ENCODE data around the gene PPCS. TPM values are rescaled to one million over a fixed set of nuclear protein-coding genes. Genes with fewer than 3 reads are reported as not detected.

PPCS gene
- 105 TPM for polyA plus RNA-seq
- long read RNA-seq, donor 1, transcript PPCS-201 (3 exons, 984 nt) = major isoform, 25 of 51 reads
- long read RNA-seq, donor 1, transcript PPCS-203 (3 exons, 1,431 nt) = minor isoform, 21 of 51 reads
- long read RNA-seq, donor 1, partial matches to known transcripts = 0 of 51 reads
- long read RNA-seq, donor 1, other reads (novel, unspliced or antisense) = 0 of 51 reads
- long read RNA-seq, donor 2, transcript PPCS-203 (3 exons, 1,431 nt) = minor isoform, 39 of 134 reads
- long read RNA-seq, donor 2, transcript PPCS-201 (3 exons, 984 nt) = major isoform, 45 of 134 reads
- long read RNA-seq, donor 2, partial matches to known transcripts = 42 of 134 reads
- long read RNA-seq, donor 2, other reads (novel, unspliced or antisense) = 0 of 134 reads
- long read RNA-seq, donor 3 = 0 reads
- long read RNA-seq, donor 4, transcript PPCS-201 (3 exons, 984 nt) = major isoform, 6 of 10 reads
- long read RNA-seq, donor 4, partial matches to known transcripts = 0 of 10 reads
- long read RNA-seq, donor 4, other reads (novel, unspliced or antisense) = 0 of 10 reads
- long read RNA-seq, donor 5, transcript PPCS-203 (3 exons, 1,431 nt) = major isoform, 18 of 42 reads
- long read RNA-seq, donor 5, transcript PPCS-201 (3 exons, 984 nt) = major isoform, 18 of 42 reads
- long read RNA-seq, donor 5, partial matches to known transcripts = 0 of 42 reads
- long read RNA-seq, donor 5, other reads (novel, unspliced or antisense) = 0 of 42 reads
- long read RNA-seq, donor 6, transcript PPCS-203 (3 exons, 1,431 nt) = major isoform, 30 of 64 reads
- long read RNA-seq, donor 6, transcript PPCS-201 (3 exons, 984 nt) = major isoform, 30 of 64 reads
- long read RNA-seq, donor 6, partial matches to known transcripts = 0 of 64 reads
- long read RNA-seq, donor 6, other reads (novel, unspliced or antisense) = 0 of 64 reads
- long read RNA-seq, donor 7, transcript PPCS-203 (3 exons, 1,431 nt) = major isoform, 19 of 36 reads
- long read RNA-seq, donor 7, transcript PPCS-201 (3 exons, 984 nt) = minor isoform, 13 of 36 reads
- long read RNA-seq, donor 7, partial matches to known transcripts = 0 of 36 reads
- long read RNA-seq, donor 7, other reads (novel, unspliced or antisense) = 0 of 36 reads
- long read RNA-seq, donor 8, transcript PPCS-203 (3 exons, 1,431 nt) = minor isoform, 30 of 84 reads
- long read RNA-seq, donor 8, transcript PPCS-201 (3 exons, 984 nt) = major isoform, 46 of 84 reads
- long read RNA-seq, donor 8, transcript PPCS-207 (2 exons, 1,617 nt) = minor isoform, 5 of 84 reads
- long read RNA-seq, donor 8, partial matches to known transcripts = 0 of 84 reads
- long read RNA-seq, donor 8, other reads (novel, unspliced or antisense) = 0 of 84 reads
- long read RNA-seq, donor 9, transcript PPCS-203 (3 exons, 1,431 nt) = minor isoform, 30 of 87 reads
- long read RNA-seq, donor 9, transcript PPCS-201 (3 exons, 984 nt) = major isoform, 45 of 87 reads
- long read RNA-seq, donor 9, transcript PPCS-207 (2 exons, 1,617 nt) = minor isoform, 5 of 87 reads
- long read RNA-seq, donor 9, partial matches to known transcripts = 0 of 87 reads
- long read RNA-seq, donor 9, other reads (novel, unspliced or antisense) = 0 of 87 reads
- long read RNA-seq, donor 10, transcript PPCS-201 (3 exons, 984 nt) = major isoform, 59 of 97 reads
- long read RNA-seq, donor 10, transcript PPCS-203 (3 exons, 1,431 nt) = minor isoform, 30 of 97 reads
- long read RNA-seq, donor 10, transcript PPCS-207 (2 exons, 1,617 nt) = minor isoform, 6 of 97 reads
- long read RNA-seq, donor 10, partial matches to known transcripts = 0 of 97 reads
- long read RNA-seq, donor 10, other reads (novel, unspliced or antisense) = 0 of 97 reads
- long read RNA-seq, donor 11, transcript PPCS-201 (3 exons, 984 nt) = major isoform, 29 of 53 reads
- long read RNA-seq, donor 11, transcript PPCS-207 (2 exons, 1,617 nt) = minor isoform, 6 of 53 reads
- long read RNA-seq, donor 11, transcript PPCS-203 (3 exons, 1,431 nt) = minor isoform, 16 of 53 reads
- long read RNA-seq, donor 11, partial matches to known transcripts = 0 of 53 reads
- long read RNA-seq, donor 11, other reads (novel, unspliced or antisense) = 0 of 53 reads

DNA sequence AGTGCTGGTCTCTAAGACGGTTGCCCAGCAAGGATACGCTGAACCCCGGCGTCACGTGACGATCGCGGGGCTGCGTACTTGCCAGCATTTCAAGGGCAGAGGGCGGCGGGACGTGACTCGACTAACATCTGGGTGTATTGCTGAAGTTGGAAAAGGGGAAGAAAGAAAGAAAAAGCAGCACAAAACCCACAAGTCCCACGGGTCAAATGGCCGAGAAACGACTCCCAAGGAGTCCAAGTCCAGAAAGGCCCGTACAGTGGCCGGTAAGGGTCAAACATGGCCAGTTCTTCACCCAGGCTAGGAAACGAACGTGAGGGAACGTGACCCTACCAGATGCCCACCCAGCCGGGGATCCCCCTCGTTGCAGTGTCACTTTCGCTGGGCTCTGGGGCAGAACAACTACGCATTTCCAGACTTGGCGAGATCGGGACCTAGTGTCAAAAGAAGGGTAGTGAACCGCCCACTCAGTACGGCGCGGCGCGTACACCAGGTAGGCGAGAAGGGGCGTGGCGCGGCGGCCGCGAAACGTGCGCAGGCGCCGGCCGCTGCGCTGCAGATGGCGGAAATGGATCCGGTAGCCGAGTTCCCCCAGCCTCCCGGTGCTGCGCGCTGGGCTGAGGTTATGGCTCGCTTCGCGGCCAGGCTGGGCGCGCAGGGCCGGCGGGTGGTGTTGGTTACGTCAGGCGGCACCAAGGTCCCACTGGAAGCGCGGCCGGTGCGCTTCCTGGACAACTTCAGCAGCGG is at the start of gene PPCS, which contains the start of gene ZMYND12:
Gene PPCS, plus strand, starts transcription at position 534 of the 744 bp plus-strand sequence. Its CDS starts 23 bp downstream, at position 557.
Gene ZMYND12, minus strand, starts transcription at position 13 of the 744 bp plus-strand sequence. CDS start 25 bp downstream, outside the sequence.
- WGBS (ENCODE audit: insufficient coverage, low lambda C conversion rate) = no CpG with 5 or more reads among the region's 66 CpGs
- Histone ChIP-seq H3K27ac (ENCODE audit: low read length) (peak within 1 kb of the TSS; percentile 98), H3K4me3 (ENCODE audit: low read length) (peak within 1 kb of the TSS; percentile 88), H3K4me1 (ENCODE audit: control insufficient read depth, insufficient read depth, low read length) (peaks cover 31% of the 10 kb centered on the region), H3K27me3 (ENCODE audit: control insufficient read depth, insufficient read depth, low read length) (no peaks in the 10 kb centered on the region), H3K9me3 (ENCODE audit: control insufficient read depth, low read depth, low read length) (peaks cover 5% of the 10 kb centered on the region), H3K36me3 (ENCODE audit: control insufficient read depth, insufficient read depth, low read length) (peaks cover 21% of the 10 kb centered on the region)
- DNase-seq = peak; percentile 83 to 96

GRCh38 chr1:42414551-42415496 is 41.5 kb upstream of the PPCS start:
- Histone ChIP-seq H3K9me3 (ENCODE audit: control insufficient read depth, low read depth, low read length) (no peaks in the 10 kb centered on the region), H3K4me3 (ENCODE audit: low read length) (no peak overlapping the region), H3K36me3 (ENCODE audit: control insufficient read depth, insufficient read depth, low read length) (no peaks in the 10 kb centered on the region), H3K27ac (ENCODE audit: low read length) (no peak overlapping the region), H3K4me1 (ENCODE audit: control insufficient read depth, insufficient read depth, low read length) (no peaks in the 10 kb centered on the region), H3K27me3 (ENCODE audit: control insufficient read depth, insufficient read depth, low read length) (no peaks in the 10 kb centered on the region)
- WGBS (ENCODE audit: insufficient coverage, low lambda C conversion rate) = 100% methylated on average over 1 of the region's 17 CpGs
- DNase-seq = no peak

DNA sequence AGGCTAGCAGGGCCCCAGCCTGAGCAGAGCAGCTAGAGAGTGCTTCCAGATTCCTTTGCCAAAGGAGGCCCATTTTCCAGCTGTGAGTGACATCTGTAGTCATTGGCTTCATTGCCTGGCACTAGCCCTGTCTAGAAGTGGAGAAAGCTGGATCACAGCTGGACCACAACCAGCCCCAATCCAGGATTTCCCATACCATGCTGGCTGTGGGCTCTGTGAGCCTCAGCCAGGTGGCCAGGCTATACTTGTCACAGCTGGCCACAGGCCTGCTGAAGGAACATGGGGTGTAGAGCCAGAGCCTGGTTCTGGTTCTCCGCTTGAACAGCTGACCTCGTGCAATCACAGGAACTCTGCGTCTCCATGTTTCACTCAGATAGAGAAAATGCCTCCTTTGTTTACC is 39.2 kb upstream of the PPCS start:
- DNase-seq = no peak
- H3K9me3 ChIP-seq (ENCODE audit: control insufficient read depth, low read depth, low read length) = no peaks in the 10 kb centered on the region
- no peaks in the 10 kb centered on the region for H3K36me3 ChIP-seq (ENCODE audit: control insufficient read depth, insufficient read depth, low read length)
- H3K27ac ChIP-seq (ENCODE audit: low read length) = no peak overlapping the region
- no peaks in the 10 kb centered on the region for H3K27me3 ChIP-seq (ENCODE audit: control insufficient read depth, insufficient read depth, low read length)
- H3K4me1 ChIP-seq (ENCODE audit: control insufficient read depth, insufficient read depth, low read length) = peaks cover 8% of the 10 kb centered on the region
- no CpG with 5 or more reads among the region's 3 CpGs for WGBS (ENCODE audit: insufficient coverage, low lambda C conversion rate)
- H3K4me3 ChIP-seq (ENCODE audit: low read length) = no peak overlapping the region

DNA sequence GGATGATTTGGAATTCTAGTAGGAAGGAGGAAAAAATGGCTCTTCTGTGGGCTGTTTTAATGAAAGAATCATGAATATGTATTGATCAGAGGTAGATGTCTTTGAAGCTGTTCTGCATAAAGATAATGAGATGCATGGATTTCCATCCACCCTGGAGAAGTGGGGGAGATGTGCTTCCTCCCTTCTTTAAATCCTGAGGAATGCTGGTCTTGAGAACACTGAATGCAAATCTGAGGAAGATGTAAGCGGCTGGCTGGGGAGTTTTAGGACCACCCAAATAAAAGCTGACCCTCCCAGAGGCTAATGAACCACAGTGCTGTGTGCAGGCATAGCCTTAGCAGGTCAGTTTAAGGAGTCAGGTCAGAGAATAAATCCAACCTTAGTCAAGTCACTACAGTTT is 37.8 kb upstream of the PPCS start:
- no peak overlapping the region for H3K4me3 ChIP-seq (ENCODE audit: low read length)
- H3K27ac ChIP-seq (ENCODE audit: low read length) = no peak overlapping the region
- no peaks in the 10 kb centered on the region for H3K27me3 ChIP-seq (ENCODE audit: control insufficient read depth, insufficient read depth, low read length)
- H3K9me3 ChIP-seq (ENCODE audit: control insufficient read depth, low read depth, low read length) = no peaks in the 10 kb centered on the region
- no peak for DNase-seq
- no peaks in the 10 kb centered on the region for H3K36me3 ChIP-seq (ENCODE audit: control insufficient read depth, insufficient read depth, low read length)
- peaks cover 8% of the 10 kb centered on the region for H3K4me1 ChIP-seq (ENCODE audit: control insufficient read depth, insufficient read depth, low read length)
- no CpG with 5 or more reads among the region's 1 CpG for WGBS (ENCODE audit: insufficient coverage, low lambda C conversion rate)

DNA sequence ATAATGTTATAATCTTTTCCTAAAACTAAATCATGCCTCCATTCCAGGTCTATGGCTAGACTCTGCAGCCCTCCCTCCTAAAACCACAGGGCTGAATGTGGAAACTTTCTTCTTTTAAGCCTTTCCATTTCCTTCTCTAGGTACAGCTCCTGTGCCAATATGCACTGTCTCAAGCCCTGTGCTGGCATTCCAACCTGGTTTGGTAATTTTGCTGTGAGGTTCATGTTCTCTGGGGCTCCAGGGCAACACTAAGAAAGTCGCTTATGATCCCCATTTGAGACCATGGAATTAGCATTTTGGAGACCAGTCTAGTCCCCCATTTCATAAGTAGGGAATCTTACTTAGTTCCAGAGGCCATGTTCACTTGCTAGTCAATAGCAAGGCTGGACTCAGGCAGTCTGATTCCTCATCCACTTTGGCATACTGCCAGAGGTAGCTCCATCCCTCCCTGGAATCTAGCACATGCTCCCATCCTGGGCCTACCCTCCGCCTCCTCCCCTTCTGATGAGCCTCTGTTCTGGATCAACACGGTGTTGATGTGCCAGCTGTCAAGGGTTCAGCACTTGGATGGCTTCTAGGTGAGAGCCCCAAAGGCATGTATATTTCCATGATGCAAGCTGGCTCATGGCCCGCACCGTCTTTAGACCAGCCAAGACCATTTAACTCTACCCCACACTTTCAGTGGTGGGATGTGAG is 37.1 kb upstream of the PPCS start:
- Histone ChIP-seq H3K27me3 (ENCODE audit: control insufficient read depth, insufficient read depth, low read length) (no peaks in the 10 kb centered on the region), H3K36me3 (ENCODE audit: control insufficient read depth, insufficient read depth, low read length) (no peaks in the 10 kb centered on the region), H3K4me3 (ENCODE audit: low read length) (no peak overlapping the region), H3K4me1 (ENCODE audit: control insufficient read depth, insufficient read depth, low read length) (peaks cover 8% of the 10 kb centered on the region), H3K9me3 (ENCODE audit: control insufficient read depth, low read depth, low read length) (no peaks in the 10 kb centered on the region), H3K27ac (ENCODE audit: low read length) (no peak overlapping the region)
- peak in 1 of 2 donors; percentile 18 for DNase-seq
- no CpG with 5 or more reads among the region's 5 CpGs for WGBS (ENCODE audit: insufficient coverage, low lambda C conversion rate)

DNA sequence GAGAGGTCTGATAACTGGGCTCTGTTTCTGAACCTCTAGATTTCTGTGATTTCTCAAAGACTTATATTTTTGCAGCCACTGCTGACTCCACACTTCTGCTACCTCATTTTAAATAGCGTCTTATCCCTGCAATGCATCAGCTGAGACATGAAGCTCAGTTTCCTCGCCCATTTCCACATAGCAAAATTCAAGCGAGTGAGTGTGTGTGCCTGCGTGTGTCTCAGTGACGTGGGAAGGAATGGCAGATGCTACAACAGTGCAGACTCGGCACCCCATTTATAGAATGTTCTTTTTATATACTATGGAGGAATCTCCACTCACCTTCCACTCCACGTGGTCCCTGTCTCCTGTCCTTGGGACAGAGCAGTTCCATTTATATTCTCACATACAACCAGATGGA is 36.2 kb upstream of the PPCS start:
- DNase-seq = no peak
- Histone ChIP-seq H3K36me3 (ENCODE audit: control insufficient read depth, insufficient read depth, low read length) (no peaks in the 10 kb centered on the region), H3K27ac (ENCODE audit: low read length) (no peak overlapping the region), H3K4me3 (ENCODE audit: low read length) (no peak overlapping the region), H3K4me1 (ENCODE audit: control insufficient read depth, insufficient read depth, low read length) (peaks cover 8% of the 10 kb centered on the region), H3K27me3 (ENCODE audit: control insufficient read depth, insufficient read depth, low read length) (no peaks in the 10 kb centered on the region), H3K9me3 (ENCODE audit: control insufficient read depth, low read depth, low read length) (no peaks in the 10 kb centered on the region)
- 95% methylated on average over 3 of the region's 7 CpGs for WGBS (ENCODE audit: insufficient coverage, low lambda C conversion rate)

GRCh38 chr1:42420911-42421585 is 35.3 kb upstream of the PPCS start:
- no peaks in the 10 kb centered on the region for H3K9me3 ChIP-seq (ENCODE audit: control insufficient read depth, low read depth, low read length)
- no peaks in the 10 kb centered on the region for H3K36me3 ChIP-seq (ENCODE audit: control insufficient read depth, insufficient read depth, low read length)
- peak overlapping the region; percentile 9 for H3K27ac ChIP-seq (ENCODE audit: low read length)
- DNase-seq = peak; percentile 81 to 85
- no peaks in the 10 kb centered on the region for H3K27me3 ChIP-seq (ENCODE audit: control insufficient read depth, insufficient read depth, low read length)
- peaks cover 8% of the 10 kb centered on the region for H3K4me1 ChIP-seq (ENCODE audit: control insufficient read depth, insufficient read depth, low read length)
- no peak overlapping the region for H3K4me3 ChIP-seq (ENCODE audit: low read length)
- WGBS (ENCODE audit: insufficient coverage, low lambda C conversion rate) = no CpG with 5 or more reads among the region's 10 CpGs
